CD4-positive, alpha-beta T cell treated with Interleukin-2 at 100 ng/mL for 4 hours (primary cell): ENCODE measurements around the gene STEAP3.

Source experiments
- DNase-seq: peaks from one replicate; pipeline ENCODE4 v3.0.0-alpha.2; 2020; ENCODE audit warnings: low spot score

The STEAP3 gene

DNA sequence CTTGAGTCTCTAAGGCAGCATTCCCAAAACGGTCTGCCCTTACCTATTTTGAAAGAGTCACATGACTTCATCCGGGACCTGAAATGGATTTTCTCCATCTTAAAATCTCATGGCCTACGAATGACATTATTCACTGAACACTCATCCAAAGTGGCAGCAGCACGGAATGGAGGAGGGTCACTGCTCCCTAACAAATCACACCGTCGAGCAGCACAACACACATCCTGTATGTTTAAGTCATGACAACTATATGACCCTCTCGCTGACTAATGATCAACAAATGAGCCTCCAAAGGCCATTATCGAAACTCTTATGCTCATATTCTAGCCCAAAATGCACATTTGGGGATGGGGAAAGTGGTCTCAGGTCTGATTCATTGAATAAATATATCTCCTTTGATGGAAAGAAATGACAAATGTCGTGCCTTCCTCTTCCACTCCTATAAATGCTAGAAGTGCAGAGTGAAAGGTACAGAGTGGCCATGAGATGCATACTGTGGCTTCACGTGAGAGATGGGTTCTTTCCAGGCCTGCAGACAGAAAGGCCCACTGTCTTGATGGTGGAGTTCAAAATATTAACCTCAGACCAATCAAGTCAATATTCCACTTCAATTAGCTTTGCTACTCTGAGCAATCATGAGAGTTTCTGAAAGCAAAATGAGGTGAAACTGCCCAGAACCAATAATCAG lies 72.2 kb downstream of the STEAP3 start:
- DNase-seq = no peak

DNA sequence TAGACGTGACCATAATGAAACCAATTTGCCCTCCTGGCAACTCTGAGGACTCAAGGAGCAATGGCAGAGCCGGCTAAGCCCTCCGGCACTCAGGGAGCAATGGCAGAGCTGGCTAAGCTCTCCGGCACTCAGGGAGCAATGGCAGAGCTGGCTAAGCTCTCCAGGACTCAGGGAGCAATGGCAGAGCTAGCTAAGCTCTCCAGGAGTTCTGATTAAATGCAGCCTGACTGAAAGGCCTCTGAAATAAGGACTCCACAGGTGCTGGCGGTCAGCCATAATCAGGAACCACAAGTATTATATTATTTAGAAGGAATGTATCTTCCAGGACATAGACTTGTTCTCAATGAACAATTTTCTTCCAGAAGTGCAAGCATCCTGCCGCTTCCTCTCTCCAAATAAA lies 77.8 kb downstream of the STEAP3 start:
- DNase-seq = no peak

DNA sequence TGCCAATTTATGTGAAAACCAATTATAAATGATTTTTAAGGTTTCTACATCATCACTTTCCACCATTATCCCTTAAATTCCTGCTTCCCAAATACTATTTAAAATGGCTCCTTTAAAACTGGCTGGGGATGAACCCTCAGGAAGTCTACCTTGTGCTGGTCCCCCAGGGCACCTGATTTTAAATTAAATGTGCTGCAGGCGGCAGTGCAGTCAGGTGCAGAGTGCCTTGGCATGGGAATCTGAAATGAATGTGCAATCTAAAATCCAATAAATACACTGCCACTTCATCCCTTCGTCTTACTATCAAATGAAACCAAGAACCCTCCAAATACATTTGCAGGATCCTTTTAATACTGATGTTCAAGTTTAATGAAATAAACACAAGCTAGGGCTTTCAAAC lies 81.2 kb downstream of the STEAP3 start:
- DNase-seq = no peak

DNA sequence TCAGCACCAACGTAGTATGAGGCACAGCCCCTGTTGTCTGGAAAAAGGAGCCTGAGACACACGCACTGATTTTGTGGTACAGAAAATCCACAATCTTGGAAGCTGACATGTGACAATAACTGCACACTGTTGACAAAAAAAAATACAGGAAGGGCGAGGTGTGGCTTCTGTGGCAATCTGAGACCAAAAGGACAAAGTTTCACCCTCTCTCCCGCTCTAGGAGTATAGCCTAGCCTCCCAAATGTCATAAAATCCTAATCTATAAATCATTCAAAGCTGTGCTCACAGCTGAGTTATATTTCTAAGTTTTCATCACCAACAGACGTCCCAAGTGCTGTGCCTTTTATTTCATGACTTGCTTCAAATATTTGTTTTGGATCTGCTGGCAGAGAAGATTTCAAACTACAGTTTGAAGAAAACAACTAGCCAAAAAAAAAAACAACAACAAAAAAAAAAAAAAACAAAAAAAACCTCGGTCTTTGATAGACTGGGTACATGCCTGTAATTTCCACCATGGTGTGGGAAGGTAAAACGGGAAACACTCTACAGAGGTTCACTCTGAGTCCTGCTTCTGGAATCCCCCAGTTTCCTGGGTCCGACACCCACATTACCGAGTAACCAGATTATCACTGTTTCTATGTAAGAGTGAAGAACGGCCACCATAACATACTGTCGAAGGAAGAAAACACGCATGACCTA lies 82.0 kb downstream of the STEAP3 start:
- no peak for DNase-seq

DNA sequence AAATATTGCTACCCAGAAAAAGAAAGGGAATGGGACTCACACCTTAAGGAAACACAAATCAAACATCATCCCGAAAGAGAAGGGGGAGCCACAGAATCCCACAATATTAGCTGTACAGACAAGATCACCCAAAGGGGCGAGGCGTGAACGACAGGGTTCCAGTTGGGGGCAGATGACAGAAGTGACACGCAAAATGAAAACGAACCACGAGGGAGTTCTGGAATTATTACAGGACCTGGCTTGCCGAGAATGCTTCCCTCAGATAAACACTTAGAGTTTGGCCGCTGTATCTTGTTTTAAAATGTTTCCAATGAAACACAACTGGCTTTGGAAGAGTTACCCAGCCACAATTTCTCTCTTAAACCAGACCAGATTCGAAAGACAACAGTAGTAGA lies 82.6 kb downstream of the STEAP3 start:
- DNase-seq = no peak

DNA sequence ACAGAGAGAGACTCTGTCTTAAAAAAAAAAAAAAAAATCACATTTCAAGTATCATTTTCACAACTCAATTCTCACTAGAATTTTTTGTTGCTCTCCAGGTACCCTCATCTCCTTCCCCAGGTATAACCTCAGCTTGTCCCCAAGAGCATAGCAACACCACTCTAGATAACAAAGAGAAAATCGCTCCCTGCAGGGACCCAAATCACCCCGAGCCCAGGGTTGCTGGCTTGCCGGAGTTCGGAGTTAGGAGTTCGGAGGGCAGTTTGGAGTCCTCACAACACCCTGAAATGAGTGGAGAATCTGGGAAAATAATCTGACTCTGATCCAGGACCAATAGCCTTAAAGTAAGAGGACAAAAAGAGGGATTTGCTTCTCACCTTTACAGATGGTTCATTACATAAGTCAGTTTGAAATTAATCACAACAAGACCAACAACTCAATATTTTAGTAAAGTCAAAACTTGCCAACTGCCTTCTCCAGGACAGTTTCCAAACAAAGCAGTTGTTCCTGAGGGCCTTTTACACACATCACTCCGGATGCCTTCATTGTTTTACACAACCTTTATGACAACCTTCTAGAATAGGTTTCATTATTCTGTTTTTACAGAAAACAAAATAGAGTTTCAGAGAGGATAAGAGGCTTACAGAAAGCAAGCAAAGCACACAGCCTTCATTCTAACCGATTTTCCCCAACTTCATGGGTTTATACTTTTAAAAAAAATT lies 83.9 kb downstream of the STEAP3 start:
- no peak for DNase-seq

DNA sequence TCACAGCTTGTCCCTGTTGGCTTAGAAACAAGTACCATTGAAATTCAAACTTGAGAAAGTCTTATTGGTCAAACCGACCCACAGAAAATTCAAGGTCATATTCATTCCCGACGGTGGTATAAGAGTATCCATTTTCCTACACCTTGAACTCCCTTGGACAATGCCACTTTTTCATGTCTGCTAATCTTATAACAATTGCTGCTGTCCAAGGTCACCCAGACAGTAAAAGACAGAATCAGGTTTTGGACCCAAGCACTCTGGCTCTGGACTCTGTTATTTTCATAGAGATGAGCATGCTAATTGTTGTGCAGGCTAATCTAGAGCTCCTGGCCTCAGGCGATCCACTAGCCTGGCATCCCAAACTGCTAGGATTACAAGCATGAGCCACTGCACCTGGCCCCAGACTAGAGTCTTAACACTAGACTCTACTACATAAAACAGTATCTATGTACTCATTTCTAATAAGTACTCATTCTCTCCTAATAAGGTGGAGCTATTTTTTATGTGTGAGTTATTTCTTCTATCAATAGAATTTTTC lies 85.2 kb downstream of the STEAP3 start:
- no peak for DNase-seq

DNA sequence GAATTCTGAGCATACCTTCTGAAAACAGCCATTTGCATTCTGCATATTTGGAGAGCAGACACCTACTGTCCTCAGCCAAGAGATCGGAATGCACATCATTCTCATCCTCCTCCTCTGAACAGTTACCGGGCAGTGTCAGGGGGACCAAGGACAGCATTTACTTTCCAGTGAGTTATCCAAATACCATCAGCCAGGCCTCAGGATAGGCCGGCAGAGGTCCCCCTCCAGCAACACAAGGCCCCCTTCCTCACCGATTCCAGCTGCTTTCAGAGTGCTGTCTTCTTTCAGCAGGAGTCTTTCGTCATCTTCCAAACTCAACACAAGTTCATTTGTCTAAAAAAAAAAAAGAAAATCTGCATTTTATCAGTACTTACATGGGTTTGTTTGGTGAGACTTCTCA lies 87.7 kb downstream of the STEAP3 start:
- no peak for DNase-seq

DNA sequence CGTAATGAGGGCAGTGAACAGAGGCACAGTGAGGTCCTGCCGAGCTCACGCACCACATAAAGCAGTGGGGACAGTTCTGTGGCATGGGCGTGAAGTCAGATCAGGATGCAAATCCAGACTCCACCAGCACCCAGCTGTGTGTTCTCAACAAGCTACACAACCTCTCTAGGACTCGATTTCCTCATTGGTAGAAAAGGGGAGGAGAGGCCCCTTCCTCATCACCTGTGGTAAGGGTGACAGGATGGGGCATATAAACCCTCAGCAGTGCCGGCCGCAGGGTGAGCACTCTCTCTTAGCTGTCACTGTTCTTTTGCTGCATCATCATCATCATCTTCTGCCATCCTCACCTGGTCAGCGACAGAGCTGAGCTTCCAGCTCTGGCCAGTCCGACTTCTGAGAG lies 88.2 kb downstream of the STEAP3 start:
- DNase-seq = no peak
